LoVo (cell line): ENCODE results near the gene CLIP1.
"Not testable (repeated sequence)": the region's sequence is repeated elsewhere in the genome, so short reads cannot be mapped to it uniquely, and the experiment has no call there.

Experiments used
- DNase-seq: peaks from one replicate; pipeline ENCODE4 v3.0.0-alpha.2; 2016; ENCODE audit warnings: low spot score

The CLIP1 gene

GRCh38 chr12:122421821-122422729 is at the start of gene CLIP1:
Gene CLIP1, minus strand, starts transcription at chr12:122422669. Its CDS starts 42,217 bp downstream, at chr12:122380452.
- peak; percentile 85 for DNase-seq

- peak; percentile 72 for DNase-seq
Observed at GRCh38 chr12:122471324-122472226, 49.1 kb upstream of the CLIP1 start.

GRCh38 chr12:122470576-122470975 is 48.1 kb upstream of the CLIP1 start:
- not testable (repeated sequence) for DNase-seq

GRCh38 chr12:122469856-122470255 is 47.4 kb upstream of the CLIP1 start:
- DNase-seq, result not testable (repeated sequence)

- DNase-seq, result no peak
Observed at GRCh38 chr12:122467983-122468382, 45.5 kb upstream of the CLIP1 start.

GRCh38 chr12:122464317-122465042 is 42.0 kb upstream of the CLIP1 start:
- peak; percentile 89 for DNase-seq

GRCh38 chr12:122460641-122461040 is 38.2 kb upstream of the CLIP1 start:
- DNase-seq, result no peak

- no peak for DNase-seq
Observed at GRCh38 chr12:122460061-122460460, 37.6 kb upstream of the CLIP1 start.

GRCh38 chr12:122459211-122459610 is 36.7 kb upstream of the CLIP1 start:
- DNase-seq, result no peak

- no peak for DNase-seq
Observed at GRCh38 chr12:122458105-122459035, 35.9 kb upstream of the CLIP1 start.

- no peak for DNase-seq
Observed at GRCh38 chr12:122457627-122458026, 35.2 kb upstream of the CLIP1 start.

- DNase-seq, result no peak
Observed at GRCh38 chr12:122454739-122455138, 32.3 kb upstream of the CLIP1 start.

GRCh38 chr12:122454250-122454721 is 31.8 kb upstream of the CLIP1 start:
- DNase-seq, result no peak

GRCh38 chr12:122452701-122453285 is 30.3 kb upstream of the CLIP1 start:
- no peak for DNase-seq

- peak; percentile 85 for DNase-seq
Observed at GRCh38 chr12:122449317-122449716, 26.8 kb upstream of the CLIP1 start.

GRCh38 chr12:122447825-122448224 is 25.4 kb upstream of the CLIP1 start:
- not testable (repeated sequence) for DNase-seq

- not testable (repeated sequence) for DNase-seq
Observed at GRCh38 chr12:122446390-122446789, 23.9 kb upstream of the CLIP1 start.

GRCh38 chr12:122444071-122444470 is 21.6 kb upstream of the CLIP1 start:
- DNase-seq, result not testable (repeated sequence)

GRCh38 chr12:122438822-122439221 is 16.4 kb upstream of the CLIP1 start:
- not testable (repeated sequence) for DNase-seq

GRCh38 chr12:122437656-122438121 is 15.2 kb upstream of the CLIP1 start:
- DNase-seq, result peak; percentile 35
